ENCODE results near the gene OR52N2.

GRCh38 chr11:5865826-5866225 lies 57.1 kb downstream of the OR52N2 start:
- TF ChIP-seq POLR2A (IDR thresholded peaks at IDR 0.05) (no peak), CTCF (IDR thresholded peaks at IDR 0.05) (no peak)

Data from transverse colon (tissue), 3 donors.